Measurements from ENCODE around the gene ZGPAT.

- TF ChIP-seq GATA3 (IDR thresholded peaks at IDR 0.05; ENCODE audit: low read depth, low read length) (no peak), GATA2 (IDR thresholded peaks at IDR 0.05; ENCODE audit: low read depth, low read length) (no peak)
Measured at GRCh38 chr20:63746751-63747315, 39.0 kb downstream of the ZGPAT start.

Measured in SH-SY5Y (cell line).